B cell (primary cell): ENCODE data around the gene ABCC1. TPM values are rescaled to one million over a fixed set of nuclear protein-coding genes. Genes with fewer than 3 reads are reported as not detected.

ENCODE experiments used
- ATAC-seq: fragments of 200-7000 bp; cut with Tn5 transposase; one replicate; pipeline ENCODE4 v1.10.0; 2021; ENCODE audit warnings: low read depth, mild to moderate bottlenecking, moderate number of reproducible peaks, moderate library complexity
- CTCF ChIA-PET: fragments of 350-600 bp; sonication (Branson Sonifier 250); formaldehyde crosslinking; loops from one replicate; lab custom pipeline; 2021; ENCODE audit warnings: antibody characterized with exemption, inconsistent platforms; lab: Charles Lee
- POLR2A ChIA-PET: fragments of 350-600 bp; sonication (Branson Sonifier 250); formaldehyde crosslinking; loops from one replicate; lab custom pipeline; 2021; ENCODE audit warnings: antibody characterized with exemption; lab: Charles Lee
- DNase-seq: peaks from one replicate; pipeline ENCODE4 v3.0.0; 2013
- H2AFZ ChIP-seq: 2 replicates; pipeline ENCODE4 v1.6.1; 2012; ENCODE audit warnings: mild to moderate bottlenecking, low read depth, low read length; ENCODE audit not compliant: insufficient read depth, poor library complexity, severe bottlenecking
- H3K27ac ChIP-seq, 2 donors: 1 replicate in 1 of 2; 2 replicates in 1 of 2; pipeline ENCODE4 v1.5.1; 2012 to 2013; ENCODE audit warnings: low read length in 2 of 2, mild to moderate bottlenecking in 2 of 2, moderate library complexity in 1 of 2
- H3K27me3 ChIP-seq, 4 experiments: fragments of 200-600 bp in 1 of 4; sonication (generic) in 1 of 4; replicated peaks in 1 of 4; 1 replicate in 2 of 4; 2 replicates in 2 of 4; pipeline versions ENCODE4 v1.6.1 to v1.7.0; 2013 to 2016; ENCODE audit warnings: low read length in 3 of 4, mild to moderate bottlenecking in 2 of 4, mixed read lengths in 1 of 4, moderate library complexity in 1 of 4; ENCODE audit not compliant: insufficient read depth in 4 of 4, control insufficient read depth in 3 of 4; ENCODE audit errors: control extremely low read depth in 1 of 4
- H3K36me3 ChIP-seq, 2 experiments: replicated peaks in 1 of 2; 1 replicate in 1 of 2; 2 replicates in 1 of 2; pipeline versions ENCODE4 v1.6.1 to v1.7.1; 2013; ENCODE audit warnings: low read length in 1 of 2; ENCODE audit not compliant: insufficient read depth in 2 of 2, control insufficient read depth in 1 of 2; ENCODE audit errors: control extremely low read depth in 1 of 2, extremely low read depth in 1 of 2
- H3K4me1 ChIP-seq, 2 donors: fragments of 200-600 bp in 1 of 2; sonication (generic) in 1 of 2; 1 replicate in 1 of 2; 2 replicates in 1 of 2; pipeline versions ENCODE4 v1.5.1 to v1.6.1; 2013 to 2017; ENCODE audit warnings: low read length in 2 of 2; ENCODE audit not compliant: control insufficient read depth in 2 of 2, insufficient read depth in 2 of 2
- H3K4me2 ChIP-seq: replicated peaks from 2 replicates; pipeline ENCODE3; 2012; ENCODE audit warnings: mild to moderate bottlenecking, low read depth, low read length; ENCODE audit not compliant: poor library complexity, severe bottlenecking
- H3K4me3 ChIP-seq, 5 experiments: fragments of 200-600 bp in 1 of 5; sonication (generic) in 1 of 5; 1 replicate in 3 of 5; 2 replicates in 2 of 5; pipeline versions ENCODE4 v1.5.1 to v1.7.0; 2011 to 2016; ENCODE audit warnings: low read length in 4 of 5, mild to moderate bottlenecking in 4 of 5, low read depth in 2 of 5, control low read depth in 1 of 5, moderate library complexity in 1 of 5; ENCODE audit not compliant: insufficient read depth in 1 of 5; ENCODE audit errors: control extremely low read depth in 1 of 5, extremely low read depth in 1 of 5
- H3K79me2 ChIP-seq: fragments of 200-600 bp; sonication (generic); one replicate; pipeline ENCODE4 v1.6.0; 2016; ENCODE audit warnings: low read length; ENCODE audit not compliant: control insufficient read depth, insufficient read depth
- H3K9ac ChIP-seq: fragments of 200-600 bp; sonication (generic); 2 replicates; pipeline ENCODE4 v1.6.1; 2017; ENCODE audit warnings: mild to moderate bottlenecking, low read length, moderate library complexity
- H3K9me3 ChIP-seq, 3 donors: one replicate each; pipeline versions ENCODE4 v1.6.1 to v1.7.1; 2013; ENCODE audit warnings: low read length in 2 of 3; ENCODE audit not compliant: control insufficient read depth in 2 of 3, insufficient read depth in 1 of 3; ENCODE audit errors: control extremely low read depth in 1 of 3
- H4K20me1 ChIP-seq: 2 replicates; pipeline ENCODE4 v1.6.0; 2012; ENCODE audit warnings: mild to moderate bottlenecking, low read length; ENCODE audit not compliant: insufficient read depth, control insufficient read depth, poor library complexity, severe bottlenecking
- H3K27ac Mint-ChIP-seq: one replicate; pipeline ENCODE4 v1.8.0; 2021; ENCODE audit warnings: mixed read lengths
- H3K27me3 Mint-ChIP-seq: one replicate; pipeline ENCODE4 v1.8.0; 2021; ENCODE audit warnings: mixed read lengths
- H3K4me1 Mint-ChIP-seq: one replicate; pipeline ENCODE4 v1.8.0; 2021; ENCODE audit warnings: mixed read lengths
- H3K4me3 Mint-ChIP-seq: one replicate; pipeline ENCODE4 v1.8.0; 2021; ENCODE audit warnings: mixed read lengths
- H3K9me3 Mint-ChIP-seq: one replicate; pipeline ENCODE4 v1.8.0; 2022; ENCODE audit warnings: mixed read lengths; ENCODE audit not compliant: insufficient read depth
- CTCF ChIP-seq: fragments of 200-600 bp; IDR thresholded peaks from one replicate; pipeline ENCODE4 v1.8.0; 2022; ENCODE audit warnings: antibody characterized with exemption, mild to moderate bottlenecking
- EZH2 ChIP-seq: IDR thresholded peaks from 2 replicates; pipeline ENCODE4 v1.6.1; 2012; ENCODE audit warnings: borderline replicate concordance, low read depth, mild to moderate bottlenecking, moderate library complexity, low read length; ENCODE audit not compliant: insufficient read depth, poor library complexity, severe bottlenecking
- WGBS: methylation state at CpG from one replicate; pipeline ENCODE4 v1.1.5; 2013; ENCODE audit warnings: missing lambda C conversion rate; ENCODE audit not compliant: insufficient coverage; 5-methylcytosine and 5-hydroxymethylcytosine counted together
- intact Hi-C: fragments of 100-400 bp; cut with micrococcal nuclease; formaldehyde crosslinking; loops from one replicate; pipeline ENCODE4 v1.10.0; 2022
- polyA plus RNA-seq: library from polyadenylated mRNA; depleted of rRNA; stranded (reverse); fragments of >200 nt; gene quantifications from 2 replicates; pipeline ENCODE4 v1.2.3, GENCODE V29; 2012
- total RNA-seq, 2 donors: library from RNA; stranded (reverse); fragments of 120-200 nt in 1 of 2; gene quantifications; 1 replicate in 1 of 2; 2 replicates in 1 of 2; pipeline versions ENCODE4 v1.2.3 to v1.2.4, GENCODE V29; 2013 to 2022

Gene ABCC1
- total and polyA plus RNA-seq, 2 donors (not counting 1 experiment from before 2014, with no cell fraction given): 21.8 to 73.0 TPM

- H3K36me3 ChIP-seq: peaks cover 0 to 58% of the 10 kb centered on the region in 2 experiments
- no peak overlapping the region for H3K9ac ChIP-seq
- no peak for DNase-seq
- no peaks in the 10 kb centered on the region for H4K20me1 ChIP-seq
- H3K4me3 ChIP-seq: no peak overlapping the region
- Mint-ChIP-seq H3K4me1 (peaks cover 6% of the 10 kb centered on the region), H3K9me3 (no peaks in the 10 kb centered on the region), H3K27ac (no peak overlapping the region), H3K27me3 (no peaks in the 10 kb centered on the region), H3K4me3 (no peak overlapping the region)
- no peak for ATAC-seq
- 95% methylated on average over 7 of the region's 11 CpGs for WGBS
- CTCF ChIA-PET: interaction anchor here (0.6 kb wide), 1 partner anchor 280 kb away, joined by 3 read pairs; no protein-coding TSS in a partner anchor
- no peak overlapping the region for H3K4me2 ChIP-seq
- no peaks in the 10 kb centered on the region for H3K4me1 ChIP-seq
- intact Hi-C loops: no loop called here
- POLR2A ChIA-PET: no interaction called here
- TF ChIP-seq CTCF (no peak), EZH2 (no peak)
- no peaks in the 10 kb centered on the region for H3K9me3 ChIP-seq
- no peaks in the 10 kb centered on the region for H3K27me3 ChIP-seq
- no peak overlapping the region for H2AFZ ChIP-seq
- no peaks in the 10 kb centered on the region for H3K79me2 ChIP-seq
- H3K27ac ChIP-seq: no peak overlapping the region
These were observed 144.4 kb downstream of the ABCC1 start for GRCh38 chr16:16093628-16094332.

GRCh38 chr16:16095646-16096045, 146.2 kb downstream of the ABCC1 start:
- no peak overlapping the region for H3K4me3 Mint-ChIP-seq
- H3K27ac Mint-ChIP-seq: no peak overlapping the region
- no peaks in the 10 kb centered on the region for H3K9me3 Mint-ChIP-seq
- DNase-seq (no peak), ATAC-seq (no peak)
- Histone ChIP-seq H3K27me3 (no peaks in the 10 kb centered on the region), H3K79me2 (no peaks in the 10 kb centered on the region), H3K4me1 (peaks cover 8 to 9% of the 10 kb centered on the region in 2 donors), H3K4me3 (no peak overlapping the region), H2AFZ (no peak overlapping the region), H3K4me2 (no peak overlapping the region), H3K36me3 (peaks cover 0 to 55% of the 10 kb centered on the region in 2 experiments), H3K27ac (no peak overlapping the region), H3K9ac (no peak overlapping the region), H4K20me1 (no peaks in the 10 kb centered on the region), H3K9me3 (no peaks in the 10 kb centered on the region)
- TF ChIP-seq CTCF (no peak), EZH2 (no peak)
- whole genome bisulfite sequencing: no CpG with 5 or more reads among the region's 8 CpGs
- H3K4me1 Mint-ChIP-seq: peaks cover 23% of the 10 kb centered on the region
- POLR2A ChIA-PET: no interaction called here
- intact Hi-C loops: no loop called here
- no peaks in the 10 kb centered on the region for H3K27me3 Mint-ChIP-seq
- CTCF ChIA-PET: no interaction called here
